Liver (tissue), 9 donors: ENCODE results near the gene RPL9. TPM values are rescaled to one million over a fixed set of nuclear protein-coding genes. Genes with fewer than 3 reads are reported as not detected.
"Not testable (repeated sequence)": the region's sequence is repeated elsewhere in the genome, so short reads cannot be mapped to it uniquely, and the experiment has no call there.

Source experiments
- DNase-seq: peaks from one replicate; pipeline ENCODE4 v3.0.0-alpha.2; 2017; ENCODE audit warnings: low spot score
- H3K27ac ChIP-seq, 2 donors: one replicate each; pipeline ENCODE4 v1.7.0; 2013; ENCODE audit warnings: inconsistent platforms in 2 of 2, low read length in 2 of 2, control low read depth in 1 of 2, low read depth in 1 of 2, mild to moderate bottlenecking in 1 of 2
- H3K27me3 ChIP-seq, 4 donors: one replicate each; pipeline versions ENCODE4 v1.6.1 to v1.7.0; 2013; ENCODE audit warnings: low read length in 3 of 4, inconsistent platforms in 1 of 4, mild to moderate bottlenecking in 1 of 4, moderate library complexity in 1 of 4; ENCODE audit not compliant: control insufficient read depth in 4 of 4, insufficient read depth in 4 of 4
- H3K36me3 ChIP-seq, 4 donors: one replicate each; pipeline versions ENCODE4 v1.6.1 to v1.7.0; 2013; ENCODE audit warnings: low read length in 3 of 4, mild to moderate bottlenecking in 3 of 4, low read depth in 1 of 4, moderate library complexity in 1 of 4; ENCODE audit not compliant: control insufficient read depth in 4 of 4, insufficient read depth in 3 of 4
- H3K4me1 ChIP-seq, 4 donors: one replicate each; pipeline versions ENCODE4 v1.6.1 to v1.7.0; 2013; ENCODE audit warnings: low read length in 3 of 4, mild to moderate bottlenecking in 3 of 4, moderate library complexity in 1 of 4; ENCODE audit not compliant: control insufficient read depth in 4 of 4, insufficient read depth in 4 of 4
- H3K4me3 ChIP-seq, 3 donors: one replicate each; pipeline versions ENCODE4 v1.6.1 to v1.7.0; 2013; ENCODE audit warnings: low read length in 3 of 3, control low read depth in 1 of 3, low read depth in 1 of 3, mild to moderate bottlenecking in 1 of 3
- H3K9ac ChIP-seq, 2 donors: one replicate each; pipeline ENCODE4 v1.7.0; 2013; ENCODE audit warnings: low read length in 2 of 2, mild to moderate bottlenecking in 2 of 2, moderate library complexity in 2 of 2, control low read depth in 1 of 2, low read depth in 1 of 2
- H3K9me3 ChIP-seq, 4 donors: one replicate each; pipeline versions ENCODE4 v1.6.1 to v1.7.0; 2013; ENCODE audit warnings: low read length in 3 of 4; ENCODE audit not compliant: control insufficient read depth in 4 of 4
- EGR1 ChIP-seq, 2 donors: IDR thresholded peaks; 2 replicates each; pipeline ENCODE4 v1.6.1; 2016 to 2018; ENCODE audit warnings: antibody characterized with exemption in 2 of 2, low read depth in 2 of 2
- FOXA1 ChIP-seq: IDR thresholded peaks from 2 replicates; pipeline ENCODE4 v1.6.1; 2016; ENCODE audit warnings: antibody characterized with exemption
- FOXA2 ChIP-seq: IDR thresholded peaks from 2 replicates; pipeline ENCODE4 v1.6.1; 2016; ENCODE audit warnings: antibody characterized with exemption
- HNF4A ChIP-seq, 2 donors: conservative IDR thresholded peaks; 2 replicates each; pipeline ENCODE4 v1.6.1; 2016; ENCODE audit warnings: antibody characterized with exemption in 2 of 2, mild to moderate bottlenecking in 2 of 2
- HNF4G ChIP-seq: IDR thresholded peaks from 2 replicates; pipeline ENCODE4 v1.6.1; 2016; ENCODE audit warnings: antibody characterized with exemption
- JUND ChIP-seq, 2 donors: IDR thresholded peaks; 2 replicates each; pipeline ENCODE4 v1.6.1; 2016; ENCODE audit warnings: antibody characterized with exemption in 2 of 2
- RAD21 ChIP-seq, 2 donors: IDR thresholded peaks; 2 replicates each; pipeline ENCODE4 v1.6.1; 2016; ENCODE audit warnings: antibody characterized with exemption in 2 of 2, mild to moderate bottlenecking in 2 of 2
- REST ChIP-seq: IDR thresholded peaks from 2 replicates; pipeline ENCODE4 v1.6.1; 2016; ENCODE audit warnings: antibody characterized with exemption, mild to moderate bottlenecking
- RXRA ChIP-seq, 2 donors: IDR thresholded peaks; 2 replicates each; pipeline ENCODE4 v1.6.1; 2017 to 2018; ENCODE audit warnings: antibody characterized with exemption in 2 of 2, mild to moderate bottlenecking in 1 of 2
- SP1 ChIP-seq: IDR thresholded peaks from 2 replicates; pipeline ENCODE4 v1.6.1; 2018; ENCODE audit warnings: antibody characterized with exemption, mild to moderate bottlenecking
- TAF1 ChIP-seq: conservative IDR thresholded peaks from 2 replicates; pipeline ENCODE4 v1.6.1; 2016; ENCODE audit warnings: antibody characterized with exemption, mild to moderate bottlenecking
- YY1 ChIP-seq: IDR thresholded peaks from 2 replicates; pipeline ENCODE4 v1.6.1; 2016; ENCODE audit warnings: antibody characterized with exemption, mild to moderate bottlenecking
- WGBS: extraction: QIAGEN DNeasy Blood & Tissue Kit; methylation state at CpG from one replicate; pipeline ENCODE4 v1.1.7; 2013; 5-methylcytosine and 5-hydroxymethylcytosine counted together
- polyA plus RNA-seq, 2 donors: library from polyadenylated mRNA; stranded (reverse) in 1 of 2; unstranded in 1 of 2; fragments of 200-250 nt in 1 of 2; fragments of >200 nt in 1 of 2; fragmentation: Nextera tagmentation in 1 of 2; extraction: Ambion mirVana in 1 of 2; gene quantifications; one replicate each; pipeline versions ENCODE4 v1.2.1 to v1.2.3, GENCODE V29; 2013 to 2015
- total RNA-seq, 2 donors: library from RNA; depleted of rRNA; stranded (reverse); fragments of >200 nt; gene quantifications; one replicate each; pipeline ENCODE4 v1.2.3, GENCODE V29; 2014
- TF ChIP-seq, protein P1 (sequence below): IDR thresholded peaks from 2 replicates; pipeline ENCODE4 v1.6.1; 2016; ENCODE audit warnings: antibody characterized with exemption
- TF ChIP-seq, protein P2 (sequence below): IDR thresholded peaks from 2 replicates; pipeline ENCODE4 v1.6.1; 2016; ENCODE audit warnings: antibody characterized with exemption
- TF ChIP-seq, protein P3 (sequence below): IDR thresholded peaks from 2 replicates; pipeline ENCODE4 v1.6.1; 2016; ENCODE audit warnings: antibody characterized with exemption
- donor health status: healthy.
- donor health status: healthy.
- donor health status: healthy.
- donor health status: healthy.
- donor health status: healthy.

The RPL9 gene
- total and polyA plus RNA-seq, 4 donors: 427 to 1,176 (median 615) TPM

GRCh38 chr4:39505581-39505980 is 46.9 kb upstream of the RPL9 start:
- H3K9me3 ChIP-seq: no peaks in the 10 kb centered on the region
- peak in 1 of 2 donors; percentile 8 for TF ChIP-seq RXRA (IDR thresholded peaks at IDR 0.05)
- TF ChIP-seq, protein P1, sequence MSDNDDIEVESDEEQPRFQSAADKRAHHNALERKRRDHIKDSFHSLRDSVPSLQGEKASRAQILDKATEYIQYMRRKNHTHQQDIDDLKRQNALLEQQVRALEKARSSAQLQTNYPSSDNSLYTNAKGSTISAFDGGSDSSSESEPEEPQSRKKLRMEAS: no peak
- H3K27ac ChIP-seq: peak overlapping the region in 1 of 2 donors; percentile 9
- no peak overlapping the region for H3K9ac ChIP-seq
- H3K4me1 ChIP-seq: peaks cover 0 to 1% (median 0%) of the 10 kb centered on the region in 4 donors
- no peaks in the 10 kb centered on the region for H3K27me3 ChIP-seq
- no peak overlapping the region for H3K4me3 ChIP-seq
- H3K36me3 ChIP-seq: peaks cover 28 to 83% (median 77%) of the 10 kb centered on the region in 4 donors
- WGBS: 35% methylated on average over 1 of the region's 1 CpG
- no peak for DNase-seq

GRCh38 chr4:39504538-39504937 is 45.8 kb upstream of the RPL9 start:
- Histone ChIP-seq H3K4me3 (no peak overlapping the region), H3K9me3 (no peaks in the 10 kb centered on the region), H3K36me3 (peaks cover 23 to 79% (median 72%) of the 10 kb centered on the region in 4 donors), H3K9ac (no peak overlapping the region), H3K27ac (no peak overlapping the region), H3K27me3 (no peaks in the 10 kb centered on the region), H3K4me1 (peaks cover 0 to 1% (median 0%) of the 10 kb centered on the region in 4 donors)
- TF ChIP-seq, protein P1: no peak
- TF ChIP-seq HNF4A (conservative IDR thresholded peaks at IDR 0.05) (no peak), REST (no peak), JUND (IDR thresholded peaks at IDR 0.05) (no peak), HNF4G (no peak), TAF1 (no peak), FOXA2 (no peak), SP1 (no peak), FOXA1 (no peak), RXRA (IDR thresholded peaks at IDR 0.05) (no peak), EGR1 (IDR thresholded peaks at IDR 0.05; ENCODE audit: low read depth in 2 of 2) (no peak), RAD21 (IDR thresholded peaks at IDR 0.05) (no peak), YY1 (no peak)
- TF ChIP-seq, protein P2, sequence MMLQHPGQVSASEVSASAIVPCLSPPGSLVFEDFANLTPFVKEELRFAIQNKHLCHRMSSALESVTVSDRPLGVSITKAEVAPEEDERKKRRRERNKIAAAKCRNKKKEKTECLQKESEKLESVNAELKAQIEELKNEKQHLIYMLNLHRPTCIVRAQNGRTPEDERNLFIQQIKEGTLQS: no peak
- TF ChIP-seq, protein P3, sequence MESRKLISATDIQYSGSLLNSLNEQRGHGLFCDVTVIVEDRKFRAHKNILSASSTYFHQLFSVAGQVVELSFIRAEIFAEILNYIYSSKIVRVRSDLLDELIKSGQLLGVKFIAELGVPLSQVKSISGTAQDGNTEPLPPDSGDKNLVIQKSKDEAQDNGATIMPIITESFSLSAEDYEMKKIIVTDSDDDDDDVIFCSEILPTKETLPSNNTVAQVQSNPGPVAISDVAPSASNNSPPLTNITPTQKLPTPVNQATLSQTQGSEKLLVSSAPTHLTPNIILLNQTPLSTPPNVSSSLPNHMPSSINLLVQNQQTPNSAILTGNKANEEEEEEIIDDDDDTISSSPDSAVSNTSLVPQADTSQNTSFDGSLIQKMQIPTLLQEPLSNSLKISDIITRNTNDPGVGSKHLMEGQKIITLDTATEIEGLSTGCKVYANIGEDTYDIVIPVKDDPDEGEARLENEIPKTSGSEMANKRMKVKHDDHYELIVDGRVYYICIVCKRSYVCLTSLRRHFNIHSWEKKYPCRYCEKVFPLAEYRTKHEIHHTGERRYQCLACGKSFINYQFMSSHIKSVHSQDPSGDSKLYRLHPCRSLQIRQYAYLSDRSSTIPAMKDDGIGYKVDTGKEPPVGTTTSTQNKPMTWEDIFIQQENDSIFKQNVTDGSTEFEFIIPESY: no peak
- WGBS: 94% methylated on average over 2 of the region's 2 CpGs
- DNase-seq: no peak

GRCh38 chr4:39502664-39503035 is 43.9 kb upstream of the RPL9 start:
- peaks cover 19 to 74% (median 68%) of the 10 kb centered on the region in 4 donors for H3K36me3 ChIP-seq
- H3K9ac ChIP-seq: not testable (repeated sequence)
- 97% methylated on average over 4 of the region's 4 CpGs for WGBS

More at GRCh38 chr4:39502664-39503035, 43.9 kb upstream of the RPL9 start:
- H3K4me3 ChIP-seq, H3K9me3 ChIP-seq, H3K27me3 ChIP-seq, H3K4me1 ChIP-seq, H3K27ac ChIP-seq, DNase-seq: not testable (repeated sequence)
